SW480 (cell line): ENCODE results near the gene IL23A.
"Not testable (repeated sequence)": the region's sequence is repeated elsewhere in the genome, so short reads cannot be mapped to it uniquely, and the experiment has no call there.

Experiments used
- DNase-seq: peaks from one replicate; pipeline ENCODE4 v3.0.0-alpha.2; 2016; ENCODE audit warnings: low spot score

IL23A gene, protein sequence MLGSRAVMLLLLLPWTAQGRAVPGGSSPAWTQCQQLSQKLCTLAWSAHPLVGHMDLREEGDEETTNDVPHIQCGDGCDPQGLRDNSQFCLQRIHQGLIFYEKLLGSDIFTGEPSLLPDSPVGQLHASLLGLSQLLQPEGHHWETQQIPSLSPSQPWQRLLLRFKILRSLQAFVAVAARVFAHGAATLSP

DNA sequence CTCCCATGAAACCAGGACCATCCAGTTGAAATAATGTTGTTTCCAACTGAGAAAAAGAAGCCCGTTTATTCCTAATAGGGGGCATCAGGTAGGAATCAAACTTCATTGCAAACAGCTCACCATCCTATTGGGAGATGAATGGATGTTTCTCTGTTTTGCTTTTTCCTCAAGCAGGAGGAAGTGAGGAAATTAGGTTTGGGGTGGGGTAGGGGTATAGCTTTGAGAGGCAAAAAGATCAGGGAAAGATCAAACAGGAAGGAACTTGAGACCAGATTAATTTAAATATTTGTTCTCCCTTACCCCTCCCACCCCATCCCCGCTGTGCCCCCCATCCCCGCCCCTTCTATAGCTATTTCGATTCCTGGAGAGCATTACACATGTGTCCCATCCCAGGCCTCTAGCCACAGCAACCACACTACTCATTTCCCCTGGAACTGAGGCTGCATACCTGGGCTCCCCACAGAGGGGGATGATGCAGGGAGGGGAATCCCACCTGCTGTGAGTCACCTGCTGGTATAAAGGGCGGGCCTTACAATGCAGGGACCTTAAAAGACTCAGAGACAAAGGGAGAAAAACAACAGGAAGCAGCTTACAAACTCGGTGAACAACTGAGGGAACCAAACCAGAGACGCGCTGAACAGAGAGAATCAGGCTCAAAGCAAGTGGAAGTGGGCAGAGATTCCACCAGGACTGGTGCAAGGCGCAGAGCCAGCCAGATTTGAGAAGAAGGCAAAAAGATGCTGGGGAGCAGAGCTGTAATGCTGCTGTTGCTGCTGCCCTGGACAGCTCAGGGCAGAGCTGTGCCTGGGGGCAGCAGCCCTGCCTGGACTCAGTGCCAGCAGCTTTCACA lies at the start of gene IL23A:
IL23A (plus strand) TSS at position 577 of the 850 bp plus-strand sequence; CDS start at position 738, 161 bp downstream.
- DNase-seq: peak; percentile 92

DNA sequence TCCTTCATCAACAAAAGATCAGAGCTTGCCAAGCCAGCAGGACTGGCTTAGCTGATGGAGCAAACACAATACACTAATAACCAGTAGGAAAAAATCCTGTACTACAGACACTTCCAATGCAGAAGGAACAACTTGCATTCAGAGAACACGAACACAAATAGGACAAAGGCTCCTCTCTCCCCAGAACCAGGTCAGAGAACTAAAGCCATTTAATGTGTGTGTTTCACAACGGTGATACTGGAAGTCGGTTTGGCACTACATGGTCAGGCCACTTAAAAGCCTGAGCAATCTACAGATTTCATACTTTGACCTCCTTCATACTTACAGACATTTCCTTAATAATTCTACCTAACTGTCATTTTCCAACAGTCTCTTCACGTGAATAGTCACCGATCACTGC lies 44.9 kb upstream of the IL23A start:
- no peak for DNase-seq

DNA sequence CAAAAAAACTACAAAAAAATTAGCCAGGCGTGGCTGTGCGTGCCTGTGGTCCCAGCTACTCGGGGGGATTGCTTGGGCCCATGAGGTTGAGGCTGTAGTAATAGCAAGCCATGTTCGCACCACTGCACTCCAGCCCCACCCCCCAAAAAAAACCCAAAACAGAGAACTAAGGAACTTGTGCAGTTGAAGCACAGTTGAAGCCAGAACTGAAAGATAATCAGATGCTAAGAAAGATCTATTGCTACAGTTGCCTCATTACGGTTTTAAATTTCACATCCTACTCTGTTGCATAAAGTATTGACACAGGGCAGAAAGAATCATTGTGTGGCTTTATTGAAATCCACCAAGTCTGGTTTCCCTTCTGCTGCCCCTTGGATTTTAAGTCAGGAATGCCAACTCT lies 42.4 kb upstream of the IL23A start:
- no peak for DNase-seq

DNA sequence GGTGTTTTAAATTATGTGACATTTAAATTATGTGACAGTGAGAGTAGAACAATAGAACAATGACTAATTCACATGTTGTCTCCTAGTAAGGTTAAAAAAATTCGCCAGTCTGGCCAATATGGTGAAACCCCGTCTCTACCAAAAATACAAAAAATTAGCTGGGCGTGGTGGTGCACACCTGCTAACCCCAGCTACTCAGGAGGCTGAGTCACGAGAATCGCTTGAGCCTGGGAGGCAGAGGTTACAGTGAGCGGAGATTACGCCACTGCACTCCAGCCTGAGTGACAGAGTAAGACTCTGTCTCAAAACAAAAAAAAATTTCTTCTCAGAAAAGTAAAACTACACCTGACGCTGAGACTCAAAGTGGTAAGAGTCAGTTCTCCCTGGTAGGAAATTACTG lies 41.3 kb upstream of the IL23A start:
- DNase-seq: no peak

DNA sequence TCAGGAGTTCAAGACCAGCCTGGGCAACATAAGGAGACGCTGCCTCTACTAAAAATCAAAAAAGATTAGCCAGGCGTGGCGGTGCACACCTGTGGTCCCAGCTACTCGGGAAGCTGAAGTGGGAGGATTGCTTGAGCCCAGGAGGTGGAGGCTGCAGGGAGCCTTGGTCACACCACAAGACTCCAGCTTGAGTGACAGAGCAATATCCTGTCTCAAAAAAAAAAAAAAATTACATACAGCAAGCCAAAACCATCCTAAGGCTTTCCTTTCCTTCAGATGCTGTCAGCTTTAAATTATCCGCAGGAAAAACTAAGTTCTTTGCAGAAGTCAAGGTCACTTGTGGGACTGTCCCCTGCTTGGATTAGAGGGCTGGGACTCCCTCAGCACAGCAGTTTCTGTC lies 39.9 kb upstream of the IL23A start:
- no peak for DNase-seq

DNA sequence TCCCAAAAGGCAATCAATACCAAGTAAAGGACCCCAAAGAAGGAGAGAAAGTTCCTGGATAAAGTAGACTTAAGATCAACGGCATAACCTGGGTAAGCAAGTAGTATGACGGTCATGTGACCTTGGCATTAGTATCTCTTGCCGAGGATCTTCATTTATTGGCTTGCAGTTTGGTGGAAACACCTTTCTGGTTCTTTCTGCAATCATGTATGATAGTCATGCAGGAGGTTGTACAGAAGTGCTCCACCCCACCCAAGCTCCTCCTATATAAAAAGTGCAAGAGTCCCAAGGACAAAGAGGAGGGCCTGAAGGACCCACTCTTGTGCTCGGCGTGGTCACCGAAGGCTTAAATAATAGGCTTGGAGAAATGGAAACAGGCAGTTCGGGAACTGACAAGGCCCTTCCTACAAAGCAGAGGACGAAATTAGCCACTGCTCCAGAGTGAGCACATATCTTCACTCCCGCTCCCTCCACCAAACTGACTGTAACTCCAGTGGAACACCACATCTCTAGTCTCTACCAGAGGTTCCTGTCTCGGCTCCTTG lies 39.3 kb upstream of the IL23A start:
- peak; percentile 33 for DNase-seq

DNA sequence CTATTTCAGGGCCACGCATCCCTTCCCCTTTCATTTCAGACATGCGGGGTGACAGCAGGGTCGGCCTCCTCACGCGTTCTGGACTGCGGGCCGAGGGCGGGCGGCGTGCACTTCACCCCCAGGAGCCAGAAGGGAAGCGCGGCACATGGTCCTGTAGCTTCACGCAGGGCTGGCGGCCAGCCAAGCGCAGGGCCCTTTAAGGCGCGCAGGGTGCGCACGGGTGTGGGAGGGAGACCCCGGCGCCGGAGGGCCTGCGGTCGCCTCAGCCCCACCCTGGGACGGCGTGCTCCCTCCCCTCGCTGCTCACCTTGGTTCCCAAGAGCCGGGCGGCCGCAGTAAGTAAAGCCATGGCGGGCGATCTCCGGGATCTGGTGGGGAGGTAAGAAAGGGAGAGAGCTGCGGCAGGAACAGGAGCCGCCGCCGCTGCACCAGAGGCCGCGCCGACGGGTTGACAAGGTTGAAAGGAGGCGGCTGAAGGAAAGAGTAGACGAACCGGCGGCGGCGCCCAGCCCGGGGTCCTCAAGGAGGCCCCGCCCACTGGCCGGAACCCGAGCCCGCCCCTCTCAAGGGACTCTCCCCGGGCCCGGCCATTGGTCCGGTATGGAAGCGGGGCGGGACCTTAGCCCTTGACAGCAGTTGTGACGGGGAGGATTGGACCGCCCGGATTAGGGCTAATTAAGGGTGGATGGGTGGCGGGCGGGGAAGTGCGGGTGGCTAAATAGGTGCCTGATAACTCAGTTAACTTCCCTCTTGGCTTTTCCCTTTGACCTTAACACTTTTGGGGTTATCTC lies 38.6 kb upstream of the IL23A start, which contains the start of gene CS:
CS (minus strand) TSS at position 478 of the 791 bp plus-strand sequence; CDS start at position 349, 129 bp downstream.
- DNase-seq: peak; percentile 99

DNA sequence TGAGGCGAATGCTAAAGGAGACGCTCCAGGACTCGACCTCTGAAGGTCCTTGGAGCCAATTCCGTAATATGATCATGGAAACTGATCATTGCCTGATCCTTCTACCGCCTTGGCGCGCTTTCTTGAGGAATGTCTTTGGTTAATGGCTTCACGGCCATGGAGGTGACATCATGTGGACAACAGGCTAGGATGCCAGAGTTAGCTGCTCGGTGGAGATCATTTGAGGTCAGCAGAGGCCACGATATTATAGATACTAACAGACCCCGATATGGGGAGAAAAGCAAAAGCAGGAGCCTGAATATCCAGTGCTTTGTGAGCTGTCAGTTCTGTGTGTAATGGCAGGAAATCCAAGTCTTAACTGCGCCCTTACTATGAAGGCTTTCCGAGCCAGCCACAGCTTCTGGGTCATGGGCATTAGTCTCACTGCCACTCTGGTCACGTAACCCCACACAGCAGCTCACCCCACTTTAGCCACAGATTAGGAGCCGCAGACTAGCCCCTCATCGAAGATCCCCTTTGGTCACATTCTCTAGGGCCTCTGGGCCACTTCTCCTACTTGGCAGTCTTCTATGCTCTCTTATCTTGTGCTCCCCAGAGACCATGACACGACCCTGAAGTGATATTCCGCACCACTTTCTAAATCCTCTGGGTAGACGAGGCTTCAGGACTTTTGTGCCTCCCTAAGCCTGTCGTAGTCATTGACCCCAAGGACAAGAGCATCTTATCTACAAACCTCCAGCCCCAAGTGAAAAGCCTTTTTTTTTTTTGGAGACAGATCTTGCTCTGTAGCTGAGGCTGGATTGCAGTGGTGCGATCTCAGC lies 37.8 kb upstream of the IL23A start:
- no peak for DNase-seq

DNA sequence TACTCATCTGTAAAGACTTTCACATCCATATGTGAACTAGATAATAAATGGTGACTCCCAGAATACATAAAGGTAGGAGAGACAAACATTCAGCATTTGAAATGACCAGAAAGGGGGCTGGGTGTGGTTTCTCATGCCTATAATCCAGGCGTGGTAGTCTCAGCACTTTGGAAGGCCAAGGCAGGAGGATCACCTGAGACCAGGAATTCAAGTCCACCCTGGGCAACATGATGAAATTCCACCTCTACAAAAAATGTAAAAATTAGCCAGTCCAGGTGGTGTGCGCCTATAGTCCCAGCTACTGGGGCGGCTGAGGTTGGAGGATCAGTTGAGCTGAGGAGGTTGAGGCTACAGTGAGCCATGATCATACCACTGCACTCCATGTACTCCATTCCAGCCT lies 34.4 kb upstream of the IL23A start:
- DNase-seq: no peak

DNA sequence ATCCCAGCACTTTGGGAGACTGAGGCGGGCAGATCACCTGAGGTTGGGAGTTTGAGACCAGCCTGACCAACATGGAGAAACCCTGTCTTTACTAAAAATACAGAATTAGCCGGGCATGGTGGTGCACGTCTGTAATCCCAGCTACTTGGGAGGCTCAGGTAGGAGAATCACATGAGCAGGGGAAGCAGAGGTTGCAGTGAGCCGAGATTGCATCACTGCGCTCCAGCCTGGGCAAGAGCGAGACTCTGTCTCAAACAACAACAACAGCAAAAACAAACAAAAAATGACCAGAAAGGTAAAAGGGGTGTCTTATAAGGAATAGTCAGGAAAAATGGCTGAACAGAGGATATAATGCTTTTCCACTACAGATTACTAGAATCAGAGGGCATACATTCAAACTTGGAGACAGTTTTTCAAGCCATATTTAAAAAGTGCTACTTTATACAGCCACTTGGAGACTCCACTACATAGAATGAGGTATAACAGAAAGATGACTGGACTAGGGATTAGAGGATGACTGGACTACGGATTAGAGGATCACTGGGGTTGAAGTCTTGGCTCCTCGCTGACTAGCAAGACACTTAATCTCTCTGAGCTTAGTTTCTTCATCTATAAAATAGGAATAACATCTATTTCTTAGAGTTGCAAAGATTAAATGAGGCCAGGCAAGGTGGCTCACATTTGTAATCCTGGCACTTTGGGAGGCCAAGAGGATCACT lies 33.7 kb upstream of the IL23A start:
- no peak for DNase-seq

DNA sequence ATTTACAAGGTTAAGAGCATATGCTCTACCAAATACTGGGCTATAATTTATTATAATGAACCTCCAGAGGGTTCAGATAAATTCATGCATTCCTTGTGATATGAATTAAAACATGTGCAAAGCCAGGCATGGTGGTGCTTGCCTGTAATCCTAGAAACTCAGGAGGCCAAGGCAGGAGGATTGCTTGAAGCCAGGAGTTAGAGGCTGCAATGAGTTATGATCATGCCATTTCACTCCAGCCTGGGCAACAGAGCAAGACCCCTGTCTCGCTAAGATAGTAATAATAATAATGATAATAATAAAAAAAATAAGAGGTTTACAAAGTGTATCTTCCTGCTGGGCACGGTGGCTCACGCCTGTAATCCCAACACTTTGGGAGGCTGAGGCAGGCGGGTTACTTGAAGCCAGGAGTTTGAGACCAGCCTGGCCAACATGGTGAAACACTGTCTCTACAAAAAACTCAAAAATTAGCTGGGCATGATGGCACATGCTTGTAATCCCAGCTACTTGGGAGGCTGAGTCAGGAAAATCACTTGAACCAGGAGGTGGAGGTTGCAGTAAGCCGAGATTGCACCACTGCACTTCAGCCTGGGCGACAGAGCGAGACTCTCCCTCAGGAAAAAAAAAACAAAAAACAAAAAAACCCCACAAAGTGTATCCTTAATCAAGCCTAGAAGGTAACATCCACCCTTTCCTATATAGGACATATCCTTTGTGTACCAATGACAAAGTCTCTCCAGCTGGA lies 31.3 kb upstream of the IL23A start:
- no peak for DNase-seq

DNA sequence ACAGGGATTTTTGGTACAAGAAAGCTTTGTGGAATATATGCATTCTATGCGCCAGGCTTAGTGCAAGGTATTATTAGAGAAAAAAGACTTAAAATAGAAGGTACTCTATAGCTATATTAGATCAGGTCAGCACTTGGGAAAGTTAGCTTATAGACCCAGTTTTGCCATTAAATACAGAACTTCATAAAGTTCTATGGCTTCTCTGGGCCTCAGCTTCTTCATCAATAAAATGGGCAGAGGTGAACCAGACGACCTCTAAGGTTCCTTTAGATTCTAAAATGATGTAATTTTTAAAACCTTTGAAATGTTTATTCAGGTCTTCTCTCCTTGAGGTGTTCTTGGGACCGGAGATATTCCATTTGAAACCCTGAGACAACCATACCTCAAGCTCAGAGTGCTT lies 30.0 kb upstream of the IL23A start:
- no peak for DNase-seq

DNA sequence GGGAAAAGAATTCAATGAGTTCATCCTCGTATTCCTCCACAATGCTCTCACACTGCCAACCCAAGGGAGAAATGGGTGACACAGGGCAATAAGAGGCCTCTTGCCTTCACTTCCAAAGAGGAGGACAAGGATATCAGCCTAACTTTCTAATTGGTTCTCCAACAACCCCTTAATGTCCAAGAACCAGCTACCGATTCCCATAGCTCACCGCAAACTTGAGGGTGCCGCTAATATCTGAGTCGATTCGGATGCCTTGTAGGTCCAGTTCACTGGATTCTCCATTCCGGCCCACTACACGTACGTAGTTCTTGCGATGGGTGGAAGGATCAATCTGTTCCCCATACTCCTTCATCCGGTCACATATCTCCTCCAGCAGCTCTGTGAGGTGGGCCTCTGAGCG lies 27.7 kb upstream of the IL23A start:
- DNase-seq: no peak

DNA sequence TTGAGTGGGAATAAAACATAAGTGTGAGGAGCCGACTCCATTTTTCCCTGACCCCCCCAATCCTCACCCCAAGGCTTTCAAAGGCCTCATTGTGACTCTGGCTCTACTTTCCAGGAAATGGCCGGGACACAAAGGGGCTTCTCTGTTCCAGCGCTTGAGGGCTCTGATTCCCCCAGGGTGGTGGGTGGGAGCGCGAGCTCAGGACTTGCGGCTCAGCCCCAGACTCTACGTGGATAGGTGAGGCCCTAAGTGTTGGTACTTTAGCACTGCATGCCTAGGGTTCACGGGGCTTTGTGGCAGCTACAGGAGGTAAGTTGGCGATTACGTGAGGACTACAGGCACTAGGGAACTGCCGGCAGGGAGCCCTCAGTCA lies 23.4 kb upstream of the IL23A start:
- DNase-seq: peak; percentile 23

DNA sequence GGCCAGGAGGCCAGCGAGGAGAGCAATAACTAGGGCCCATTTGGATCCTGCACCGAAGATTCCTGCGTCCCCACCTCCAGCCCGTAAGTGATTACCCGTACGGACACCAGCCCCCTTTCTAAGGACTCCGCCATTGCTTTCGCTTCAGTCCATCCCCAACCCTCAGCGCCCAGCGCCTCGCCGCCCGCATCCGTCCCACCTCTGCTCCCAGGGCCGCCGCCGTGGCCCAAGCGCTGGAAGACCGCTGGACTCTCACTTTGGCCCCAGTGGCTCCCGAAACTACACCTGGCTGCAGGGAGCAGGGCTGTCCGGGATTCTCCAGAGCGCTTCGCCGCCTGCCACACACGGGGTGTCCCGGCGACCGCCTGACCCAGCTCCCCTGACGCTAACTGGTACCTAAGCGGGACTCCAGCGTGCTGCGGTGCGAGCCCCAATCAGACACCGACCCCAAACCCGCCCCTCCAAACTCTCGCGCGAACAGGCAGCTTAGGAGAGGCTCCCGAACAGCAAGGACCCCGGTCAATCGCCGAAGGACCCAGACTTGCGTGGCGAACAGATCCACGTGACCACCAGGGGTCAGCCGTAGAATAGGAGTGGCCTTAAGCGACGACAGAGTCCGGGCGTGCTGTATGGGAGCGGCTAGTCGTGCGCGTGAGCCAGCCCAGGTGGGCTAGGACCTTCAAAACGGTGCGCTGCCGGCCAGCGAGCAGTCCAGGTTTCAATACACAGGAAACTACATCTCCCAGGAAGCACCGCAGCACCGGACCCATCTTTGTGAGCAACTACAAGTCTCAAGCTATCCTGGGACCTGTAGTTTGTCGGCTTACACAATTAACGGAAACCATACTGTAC lies 22.8 kb upstream of the IL23A start, which contains the start of gene CNPY2:
CNPY2 (minus strand) TSS at position 367 of the 852 bp plus-strand sequence. CDS start 771 bp downstream, outside the sequence.
- peak; percentile 99 for DNase-seq

DNA sequence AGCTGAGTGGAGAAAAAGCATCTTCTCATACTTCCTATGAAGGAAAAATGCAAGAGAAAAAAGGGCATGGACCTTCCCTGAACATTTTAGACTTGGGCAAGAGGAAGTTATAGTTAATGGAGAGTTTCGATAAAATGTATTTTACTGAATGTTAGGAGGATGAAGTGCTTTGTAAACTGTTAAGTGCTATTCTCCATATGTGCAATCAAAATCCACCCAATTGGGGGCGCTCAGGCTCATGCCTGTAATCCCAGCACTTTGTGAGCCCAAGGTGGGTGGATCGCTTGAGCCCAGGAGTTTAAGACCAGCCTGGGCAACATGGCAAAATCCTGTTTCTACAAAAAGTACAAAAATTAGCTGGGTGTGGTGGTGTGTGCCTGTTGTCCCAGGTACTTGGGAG lies 21.0 kb upstream of the IL23A start:
- no peak for DNase-seq

DNA sequence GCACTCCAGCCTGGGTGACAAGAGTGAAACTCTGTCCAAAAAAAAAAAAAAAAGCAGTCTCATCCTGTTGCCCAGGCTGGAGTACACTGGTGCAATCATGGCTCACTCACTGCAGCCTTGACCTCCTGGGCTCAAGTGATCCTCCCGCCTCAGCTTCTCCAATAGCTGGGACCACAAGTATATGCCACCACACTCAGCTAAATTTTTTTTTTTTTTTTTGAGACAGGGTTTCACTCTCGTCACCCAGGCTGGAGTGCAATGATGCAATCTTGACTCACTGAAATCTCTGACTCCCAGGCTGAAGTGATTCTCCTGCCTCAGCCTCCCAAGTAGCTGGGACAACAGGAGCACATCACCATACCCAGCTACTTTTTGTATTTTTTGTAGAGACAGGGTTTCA lies 17.7 kb upstream of the IL23A start:
- no peak for DNase-seq

DNA sequence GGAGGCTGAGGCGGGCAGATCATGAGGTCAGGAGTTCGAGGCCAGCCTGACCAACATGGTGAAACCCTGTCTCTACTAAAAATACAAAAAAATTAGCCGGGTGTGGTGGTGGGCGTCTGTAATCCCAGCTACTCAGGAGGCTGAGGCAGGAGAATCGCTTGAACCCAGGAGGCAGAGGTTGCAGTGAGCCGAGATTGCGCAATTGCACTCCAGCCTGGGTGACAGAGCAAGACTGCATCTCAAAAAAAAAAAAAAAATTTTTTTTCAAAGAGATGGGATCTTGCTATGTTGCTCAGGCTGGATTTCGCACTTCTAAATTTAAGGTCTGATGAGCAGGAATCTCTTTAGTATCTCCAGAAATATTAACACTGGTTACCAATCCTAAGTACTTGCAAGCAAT lies 17.1 kb upstream of the IL23A start:
- not testable (repeated sequence) for DNase-seq

DNA sequence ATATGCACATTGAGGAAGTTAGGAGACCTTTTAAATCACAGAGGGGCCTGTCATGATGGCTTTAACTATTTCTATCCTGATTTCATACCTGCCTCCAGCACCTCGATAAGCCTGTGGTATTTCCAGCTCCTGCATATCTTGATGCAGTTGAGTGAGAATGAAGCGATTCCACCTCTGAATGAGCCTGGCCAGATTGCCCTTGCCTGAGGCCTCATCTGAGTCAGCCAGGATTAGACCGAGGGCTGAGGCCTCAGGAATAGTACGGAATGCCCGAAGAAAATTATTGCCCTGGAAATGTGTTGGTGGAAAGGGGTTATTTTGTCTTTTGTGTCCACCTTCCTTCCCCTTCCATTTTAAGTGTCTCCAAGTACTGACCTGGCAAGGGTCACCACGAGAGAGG lies 14.5 kb upstream of the IL23A start:
- no peak for DNase-seq
